HEK293 (cell line): ENCODE data around the gene BRD1.

Source experiments
- CTCF ChIA-PET: fragments of 350-600 bp; formaldehyde crosslinking; extraction: SDS; loops from one replicate; lab custom pipeline; 2021; ENCODE audit warnings: antibody characterized with exemption; lab: Yijun Ruan, JAX
- POLR2A ChIA-PET: fragments of 300-600 bp; formaldehyde crosslinking; extraction: SDS; loops from one replicate; lab custom pipeline; 2020; ENCODE audit warnings: antibody characterized with exemption, inconsistent platforms; lab: Yijun Ruan, JAX
- H3K27ac ChIP-seq: fragments of 200-500 bp; sonication (Bioruptor generic); 2 replicates; pipeline ENCODE4 v1.5.1; 2014; ENCODE audit warnings: low read depth, low read length, control low read depth, inconsistent platforms; ENCODE audit errors: extremely low read depth
- H3K36me3 ChIP-seq, 2 experiments: fragments of 200-500 bp in 1 of 2; sonication (Bioruptor generic) in 1 of 2; 1 replicate in 1 of 2; 2 replicates in 1 of 2; pipeline ENCODE4 v1.5.1; 2014 to 2017; ENCODE audit warnings: inconsistent platforms in 2 of 2, low read length in 2 of 2; ENCODE audit not compliant: control insufficient read depth in 2 of 2, insufficient read depth in 1 of 2
- H3K4me1 ChIP-seq: fragments of 200-500 bp; sonication (Bioruptor generic); 2 replicates; pipeline ENCODE4 v1.5.1; 2014; ENCODE audit warnings: mild to moderate bottlenecking, low read length, inconsistent platforms; ENCODE audit not compliant: control insufficient read depth, insufficient read depth
- H3K4me3 ChIP-seq: 2 replicates; pipeline ENCODE4 v1.5.1; 2011; ENCODE audit warnings: low read depth, mild to moderate bottlenecking, control low read depth, low read length, moderate library complexity
- H3K9me3 ChIP-seq: fragments of 200-500 bp; sonication (Bioruptor generic); 2 replicates; pipeline ENCODE4 v1.5.1; 2014; ENCODE audit warnings: low read depth, low read length, inconsistent platforms; ENCODE audit not compliant: control insufficient read depth, insufficient read depth
- GLIS2 ChIP-seq: fragments of 450-650 bp; formaldehyde crosslinking; IDR thresholded peaks from 2 replicates; pipeline ENCODE4 v1.5.1; 2016; ENCODE audit warnings: missing biosample characterization, missing genetic modification characterization
- HIC1 ChIP-seq: fragments of 450-650 bp; formaldehyde crosslinking; IDR thresholded peaks from 2 replicates; pipeline ENCODE4 v1.5.1; 2016; ENCODE audit warnings: missing biosample characterization, missing genetic modification characterization
- IKZF3 ChIP-seq: fragments of 450-650 bp; IDR thresholded peaks from 2 replicates; pipeline ENCODE4 v1.5.0; 2018; ENCODE audit warnings: missing biosample characterization, mild to moderate bottlenecking, missing genetic modification characterization, moderate library complexity
- KLF7 ChIP-seq: fragments of 450-650 bp; formaldehyde crosslinking; IDR thresholded peaks from 2 replicates; pipeline ENCODE4 v1.5.1; 2016; ENCODE audit warnings: missing biosample characterization, missing genetic modification characterization, borderline replicate concordance
- TRIM28 ChIP-seq: IDR thresholded peaks from 2 replicates; pipeline ENCODE4 v1.6.1; 2011; ENCODE audit warnings: low read length, control low read depth, borderline replicate concordance
- WT1 ChIP-seq: fragments of 450-650 bp; formaldehyde crosslinking; IDR thresholded peaks from 2 replicates; pipeline ENCODE4 v1.5.1; 2016; ENCODE audit warnings: missing biosample characterization, missing genetic modification characterization
- ZBTB48 ChIP-seq: fragments of 450-650 bp; formaldehyde crosslinking; IDR thresholded peaks from 2 replicates; pipeline ENCODE4 v1.5.1; 2016; ENCODE audit warnings: missing biosample characterization, missing genetic modification characterization
- ZNF10 ChIP-seq: fragments of 450-650 bp; formaldehyde crosslinking; IDR thresholded peaks from 2 replicates; pipeline ENCODE4 v1.5.1; 2017; ENCODE audit warnings: missing biosample characterization, missing genetic modification characterization
- ZNF140 ChIP-seq: fragments of 450-650 bp; formaldehyde crosslinking; IDR thresholded peaks from 2 replicates; pipeline ENCODE4 v1.5.1; 2016; ENCODE audit warnings: missing biosample characterization, missing genetic modification characterization
- ZNF24 ChIP-seq: fragments of 450-650 bp; formaldehyde crosslinking; IDR thresholded peaks from 2 replicates; pipeline ENCODE4 v1.5.1; 2016; ENCODE audit warnings: missing biosample characterization, missing genetic modification characterization
- ZNF280C ChIP-seq: fragments of 450-650 bp; formaldehyde crosslinking; IDR thresholded peaks from 2 replicates; pipeline ENCODE4 v1.5.1; 2016; ENCODE audit warnings: missing biosample characterization, missing genetic modification characterization
- ZNF280D ChIP-seq: fragments of 450-650 bp; formaldehyde crosslinking; IDR thresholded peaks from 2 replicates; pipeline ENCODE4 v1.5.1; 2016; ENCODE audit warnings: missing biosample characterization, missing genetic modification characterization
- ZNF521 ChIP-seq: fragments of 450-650 bp; formaldehyde crosslinking; IDR thresholded peaks from 2 replicates; pipeline ENCODE4 v1.5.1; 2017; ENCODE audit warnings: missing biosample characterization, mild to moderate bottlenecking, missing genetic modification characterization
- ZNF548 ChIP-seq: fragments of 450-650 bp; formaldehyde crosslinking; IDR thresholded peaks from 2 replicates; pipeline ENCODE4 v1.5.1; 2016; ENCODE audit warnings: missing biosample characterization, missing genetic modification characterization
- ZNF639 ChIP-seq: fragments of 450-650 bp; formaldehyde crosslinking; IDR thresholded peaks from 2 replicates; pipeline ENCODE4 v1.5.1; 2016; ENCODE audit warnings: missing biosample characterization, missing genetic modification characterization
- ZNF660 ChIP-seq: fragments of 450-650 bp; IDR thresholded peaks from 2 replicates; pipeline ENCODE4 v1.5.1; 2018; ENCODE audit warnings: missing biosample characterization, mild to moderate bottlenecking, missing genetic modification characterization
- ZNF768 ChIP-seq: fragments of 450-650 bp; formaldehyde crosslinking; IDR thresholded peaks from 2 replicates; pipeline ENCODE4 v1.5.1; 2018; ENCODE audit warnings: missing biosample characterization, mild to moderate bottlenecking, missing genetic modification characterization
- ZSCAN16 ChIP-seq: fragments of 450-650 bp; formaldehyde crosslinking; IDR thresholded peaks from 2 replicates; pipeline ENCODE4 v1.5.1; 2016; ENCODE audit warnings: missing biosample characterization, missing genetic modification characterization
- ZSCAN23 ChIP-seq: fragments of 450-650 bp; formaldehyde crosslinking; IDR thresholded peaks from 2 replicates; pipeline ENCODE4 v1.5.1; 2016; ENCODE audit warnings: missing biosample characterization, missing genetic modification characterization
- TF ChIP-seq, protein P1 (sequence below): fragments of 450-650 bp; formaldehyde crosslinking; IDR thresholded peaks from 2 replicates; pipeline ENCODE4 v1.5.1; 2016; ENCODE audit warnings: missing biosample characterization, missing genetic modification characterization

Gene BRD1

GRCh38 chr22:49814856-49815255 is 12.8 kb downstream of the BRD1 start:
- POLR2A ChIA-PET = no interaction called here
- Histone ChIP-seq H3K4me3 (no peak overlapping the region), H3K4me1 (peaks cover 8% of the 10 kb centered on the region), H3K27ac (no peak overlapping the region), H3K9me3 (no peaks in the 10 kb centered on the region), H3K36me3 (peaks cover 27 to 77% of the 10 kb centered on the region in 2 experiments)
- CTCF ChIA-PET = interaction anchor here (0.6 kb wide), 1 partner anchor 557 kb away, joined by 3 read pairs; no protein-coding TSS in a partner anchor
- TF ChIP-seq TRIM28 (no peak), ZSCAN23 (tag by site-specific recombination) (no peak), ZNF548 (tag by site-specific recombination) (no peak), ZNF768 (tag by site-specific recombination) (no peak), ZNF521 (tag by site-specific recombination) (no peak), ZNF280D (tag by site-specific recombination) (no peak), ZNF280C (tag by site-specific recombination) (no peak), HIC1 (no peak), WT1 (no peak), IKZF3 (tag by site-specific recombination) (no peak), ZSCAN16 (tag by site-specific recombination) (no peak), GLIS2 (no peak), ZNF140 (tag by site-specific recombination) (no peak), ZNF10 (tag by site-specific recombination) (no peak), ZNF639 (tag by site-specific recombination) (no peak), ZBTB48 (tag by site-specific recombination) (no peak), KLF7 (tag by site-specific recombination) (no peak), ZNF660 (tag by site-specific recombination) (no peak), ZNF24 (tag by site-specific recombination) (no peak)
- TF ChIP-seq, protein P1, sequence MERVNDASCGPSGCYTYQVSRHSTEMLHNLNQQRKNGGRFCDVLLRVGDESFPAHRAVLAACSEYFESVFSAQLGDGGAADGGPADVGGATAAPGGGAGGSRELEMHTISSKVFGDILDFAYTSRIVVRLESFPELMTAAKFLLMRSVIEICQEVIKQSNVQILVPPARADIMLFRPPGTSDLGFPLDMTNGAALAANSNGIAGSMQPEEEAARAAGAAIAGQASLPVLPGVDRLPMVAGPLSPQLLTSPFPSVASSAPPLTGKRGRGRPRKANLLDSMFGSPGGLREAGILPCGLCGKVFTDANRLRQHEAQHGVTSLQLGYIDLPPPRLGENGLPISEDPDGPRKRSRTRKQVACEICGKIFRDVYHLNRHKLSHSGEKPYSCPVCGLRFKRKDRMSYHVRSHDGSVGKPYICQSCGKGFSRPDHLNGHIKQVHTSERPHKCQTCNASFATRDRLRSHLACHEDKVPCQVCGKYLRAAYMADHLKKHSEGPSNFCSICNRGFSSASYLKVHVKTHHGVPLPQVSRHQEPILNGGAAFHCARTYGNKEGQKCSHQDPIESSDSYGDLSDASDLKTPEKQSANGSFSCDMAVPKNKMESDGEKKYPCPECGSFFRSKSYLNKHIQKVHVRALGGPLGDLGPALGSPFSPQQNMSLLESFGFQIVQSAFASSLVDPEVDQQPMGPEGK (tag by site-specific recombination) = no peak
